ENCODE data around the gene DHX15. TPM values are rescaled to one million over a fixed set of nuclear protein-coding genes. Genes with fewer than 3 reads are reported as not detected.

The DHX15 gene
- total RNA-seq, 1 experiment from 2014 or later, result 240 TPM

DNA sequence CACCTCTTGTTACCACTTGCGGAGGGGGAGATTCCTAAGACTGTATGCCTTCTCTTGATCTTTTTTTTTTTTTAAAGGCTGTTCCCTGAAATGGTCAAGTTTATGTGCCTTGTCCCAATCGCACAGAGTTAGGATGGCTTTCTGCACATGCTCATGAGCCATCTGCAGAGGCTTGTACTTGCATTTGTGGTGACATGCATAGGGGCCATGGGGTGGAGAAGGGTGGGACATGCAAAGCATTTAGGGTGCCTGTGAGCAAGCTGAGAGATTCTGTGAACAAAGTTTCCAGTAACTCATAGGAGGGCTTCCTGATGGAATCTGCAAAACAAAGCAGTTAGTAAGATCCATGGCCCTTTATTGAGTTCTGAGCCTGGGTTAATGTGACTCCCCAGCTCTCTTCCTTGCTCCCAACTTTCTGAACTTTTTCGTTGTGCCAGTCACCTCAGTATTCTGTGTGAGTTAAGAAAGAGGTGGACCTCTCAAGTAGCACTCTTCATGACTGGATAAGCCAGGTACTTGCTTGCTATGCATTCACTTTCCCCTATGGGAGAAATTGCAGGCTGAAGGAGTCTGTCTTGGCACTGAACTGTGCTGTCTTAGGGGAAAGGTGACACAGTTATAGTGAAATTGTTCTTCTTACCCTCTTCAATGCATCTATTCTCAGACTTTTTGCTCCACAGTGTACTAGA lies 37.9 kb upstream of the DHX15 start (continued):
- TF ChIP-seq, protein P1, sequence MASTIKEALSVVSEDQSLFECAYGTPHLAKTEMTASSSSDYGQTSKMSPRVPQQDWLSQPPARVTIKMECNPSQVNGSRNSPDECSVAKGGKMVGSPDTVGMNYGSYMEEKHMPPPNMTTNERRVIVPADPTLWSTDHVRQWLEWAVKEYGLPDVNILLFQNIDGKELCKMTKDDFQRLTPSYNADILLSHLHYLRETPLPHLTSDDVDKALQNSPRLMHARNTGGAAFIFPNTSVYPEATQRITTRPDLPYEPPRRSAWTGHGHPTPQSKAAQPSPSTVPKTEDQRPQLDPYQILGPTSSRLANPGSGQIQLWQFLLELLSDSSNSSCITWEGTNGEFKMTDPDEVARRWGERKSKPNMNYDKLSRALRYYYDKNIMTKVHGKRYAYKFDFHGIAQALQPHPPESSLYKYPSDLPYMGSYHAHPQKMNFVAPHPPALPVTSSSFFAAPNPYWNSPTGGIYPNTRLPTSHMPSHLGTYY (CRISPR knock-in tag; IDR thresholded peaks at IDR 0.05), result no peak
- TF ChIP-seq, protein P2, sequence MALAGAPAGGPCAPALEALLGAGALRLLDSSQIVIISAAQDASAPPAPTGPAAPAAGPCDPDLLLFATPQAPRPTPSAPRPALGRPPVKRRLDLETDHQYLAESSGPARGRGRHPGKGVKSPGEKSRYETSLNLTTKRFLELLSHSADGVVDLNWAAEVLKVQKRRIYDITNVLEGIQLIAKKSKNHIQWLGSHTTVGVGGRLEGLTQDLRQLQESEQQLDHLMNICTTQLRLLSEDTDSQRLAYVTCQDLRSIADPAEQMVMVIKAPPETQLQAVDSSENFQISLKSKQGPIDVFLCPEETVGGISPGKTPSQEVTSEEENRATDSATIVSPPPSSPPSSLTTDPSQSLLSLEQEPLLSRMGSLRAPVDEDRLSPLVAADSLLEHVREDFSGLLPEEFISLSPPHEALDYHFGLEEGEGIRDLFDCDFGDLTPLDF (CRISPR knock-in tag; IDR thresholded peaks at IDR 0.05), result no peak
- TF ChIP-seq FOXK1 (CRISPR knock-in tag; IDR thresholded peaks at IDR 0.05), result no peak
- TF ChIP-seq SOX15 (CRISPR knock-in tag; IDR thresholded peaks at IDR 0.05), result no peak
- TF ChIP-seq, protein P3, sequence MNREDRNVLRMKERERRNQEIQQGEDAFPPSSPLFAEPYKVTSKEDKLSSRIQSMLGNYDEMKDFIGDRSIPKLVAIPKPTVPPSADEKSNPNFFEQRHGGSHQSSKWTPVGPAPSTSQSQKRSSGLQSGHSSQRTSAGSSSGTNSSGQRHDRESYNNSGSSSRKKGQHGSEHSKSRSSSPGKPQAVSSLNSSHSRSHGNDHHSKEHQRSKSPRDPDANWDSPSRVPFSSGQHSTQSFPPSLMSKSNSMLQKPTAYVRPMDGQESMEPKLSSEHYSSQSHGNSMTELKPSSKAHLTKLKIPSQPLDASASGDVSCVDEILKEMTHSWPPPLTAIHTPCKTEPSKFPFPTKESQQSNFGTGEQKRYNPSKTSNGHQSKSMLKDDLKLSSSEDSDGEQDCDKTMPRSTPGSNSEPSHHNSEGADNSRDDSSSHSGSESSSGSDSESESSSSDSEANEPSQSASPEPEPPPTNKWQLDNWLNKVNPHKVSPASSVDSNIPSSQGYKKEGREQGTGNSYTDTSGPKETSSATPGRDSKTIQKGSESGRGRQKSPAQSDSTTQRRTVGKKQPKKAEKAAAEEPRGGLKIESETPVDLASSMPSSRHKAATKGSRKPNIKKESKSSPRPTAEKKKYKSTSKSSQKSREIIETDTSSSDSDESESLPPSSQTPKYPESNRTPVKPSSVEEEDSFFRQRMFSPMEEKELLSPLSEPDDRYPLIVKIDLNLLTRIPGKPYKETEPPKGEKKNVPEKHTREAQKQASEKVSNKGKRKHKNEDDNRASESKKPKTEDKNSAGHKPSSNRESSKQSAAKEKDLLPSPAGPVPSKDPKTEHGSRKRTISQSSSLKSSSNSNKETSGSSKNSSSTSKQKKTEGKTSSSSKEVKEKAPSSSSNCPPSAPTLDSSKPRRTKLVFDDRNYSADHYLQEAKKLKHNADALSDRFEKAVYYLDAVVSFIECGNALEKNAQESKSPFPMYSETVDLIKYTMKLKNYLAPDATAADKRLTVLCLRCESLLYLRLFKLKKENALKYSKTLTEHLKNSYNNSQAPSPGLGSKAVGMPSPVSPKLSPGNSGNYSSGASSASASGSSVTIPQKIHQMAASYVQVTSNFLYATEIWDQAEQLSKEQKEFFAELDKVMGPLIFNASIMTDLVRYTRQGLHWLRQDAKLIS (CRISPR knock-in tag; IDR thresholded peaks at IDR 0.05; ENCODE audit: borderline replicate concordance), result no peak

DNA sequence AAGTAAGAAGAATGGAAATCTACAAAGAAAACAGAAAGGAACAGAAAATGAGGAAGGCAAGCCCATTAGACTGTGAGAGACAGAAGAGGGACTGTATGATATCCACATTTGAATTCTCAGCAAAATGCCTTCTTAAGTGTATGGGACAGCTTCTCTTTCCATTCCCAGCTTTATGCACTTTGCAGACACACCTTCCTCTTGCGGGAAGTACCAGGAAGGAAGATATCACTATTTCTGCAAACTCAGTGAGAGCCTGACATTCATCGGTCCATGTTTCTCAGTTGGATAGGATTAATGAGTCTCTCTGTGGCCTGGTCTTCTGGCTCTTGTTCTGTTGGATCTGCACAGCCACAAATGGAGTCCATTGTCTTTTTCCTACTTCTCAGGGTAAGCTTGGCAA lies 31.6 kb upstream of the DHX15 start:
- no peak overlapping the region for H3K27ac Mint-ChIP-seq
- DNase-seq (ENCODE audit: low spot score), result no peak
- no peaks in the 10 kb centered on the region for H3K27me3 Mint-ChIP-seq (ENCODE audit: low read depth)
- no peaks in the 10 kb centered on the region for H3K4me1 Mint-ChIP-seq
- no peak overlapping the region for H3K4me3 Mint-ChIP-seq
- peaks cover 11% of the 10 kb centered on the region for H3K36me3 Mint-ChIP-seq
- TF ChIP-seq ZNF416 (CRISPR knock-in tag; IDR thresholded peaks at IDR 0.05) (no peak), TCF7 (CRISPR knock-in tag; IDR thresholded peaks at IDR 0.05; ENCODE audit: low read depth) (no peak), RORB (CRISPR knock-in tag; IDR thresholded peaks at IDR 0.05) (no peak)
- no peak for ATAC-seq
- POLR2A ChIA-PET, result no interaction called here
- peaks cover 20% of the 10 kb centered on the region for H3K9me3 Mint-ChIP-seq
- CTCF ChIA-PET, result interaction anchor here (0.6 kb wide), 1 partner anchor 841 kb away, joined by 4 read pairs; no protein-coding TSS in a partner anchor

DNA sequence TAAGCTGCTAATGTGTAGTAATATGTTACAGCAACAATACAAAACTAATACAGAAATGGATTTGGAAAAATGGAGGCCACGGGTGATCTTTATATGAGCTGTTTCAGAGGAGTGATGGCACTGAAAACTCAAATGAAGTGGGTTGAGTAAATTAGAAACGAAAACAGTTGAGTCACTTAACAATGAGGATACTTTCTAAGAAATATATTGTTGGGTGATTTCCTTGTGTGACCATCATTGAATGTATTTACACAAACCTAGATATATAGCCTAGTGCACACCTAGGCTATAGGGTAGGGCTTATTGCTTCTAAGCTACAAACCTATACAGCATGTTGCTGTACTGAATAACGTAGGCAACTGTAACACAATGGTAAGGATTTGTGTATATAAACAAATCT lies 30.5 kb upstream of the DHX15 start:
- no peaks in the 10 kb centered on the region for H3K4me1 Mint-ChIP-seq
- DNase-seq (ENCODE audit: low spot score) (no peak), ATAC-seq (no peak)
- H3K27me3 Mint-ChIP-seq (ENCODE audit: low read depth), result no peaks in the 10 kb centered on the region
- ChIA-PET POLR2A (no interaction called here), CTCF (no interaction called here)
- no peak overlapping the region for H3K27ac Mint-ChIP-seq
- TF ChIP-seq ZNF416 (CRISPR knock-in tag; IDR thresholded peaks at IDR 0.05), result no peak
- TF ChIP-seq, protein P4, sequence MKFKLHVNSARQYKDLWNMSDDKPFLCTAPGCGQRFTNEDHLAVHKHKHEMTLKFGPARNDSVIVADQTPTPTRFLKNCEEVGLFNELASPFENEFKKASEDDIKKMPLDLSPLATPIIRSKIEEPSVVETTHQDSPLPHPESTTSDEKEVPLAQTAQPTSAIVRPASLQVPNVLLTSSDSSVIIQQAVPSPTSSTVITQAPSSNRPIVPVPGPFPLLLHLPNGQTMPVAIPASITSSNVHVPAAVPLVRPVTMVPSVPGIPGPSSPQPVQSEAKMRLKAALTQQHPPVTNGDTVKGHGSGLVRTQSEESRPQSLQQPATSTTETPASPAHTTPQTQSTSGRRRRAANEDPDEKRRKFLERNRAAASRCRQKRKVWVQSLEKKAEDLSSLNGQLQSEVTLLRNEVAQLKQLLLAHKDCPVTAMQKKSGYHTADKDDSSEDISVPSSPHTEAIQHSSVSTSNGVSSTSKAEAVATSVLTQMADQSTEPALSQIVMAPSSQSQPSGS (CRISPR knock-in tag; IDR thresholded peaks at IDR 0.05; ENCODE audit: borderline replicate concordance, low read depth), result no peak
- TF ChIP-seq, protein P5, sequence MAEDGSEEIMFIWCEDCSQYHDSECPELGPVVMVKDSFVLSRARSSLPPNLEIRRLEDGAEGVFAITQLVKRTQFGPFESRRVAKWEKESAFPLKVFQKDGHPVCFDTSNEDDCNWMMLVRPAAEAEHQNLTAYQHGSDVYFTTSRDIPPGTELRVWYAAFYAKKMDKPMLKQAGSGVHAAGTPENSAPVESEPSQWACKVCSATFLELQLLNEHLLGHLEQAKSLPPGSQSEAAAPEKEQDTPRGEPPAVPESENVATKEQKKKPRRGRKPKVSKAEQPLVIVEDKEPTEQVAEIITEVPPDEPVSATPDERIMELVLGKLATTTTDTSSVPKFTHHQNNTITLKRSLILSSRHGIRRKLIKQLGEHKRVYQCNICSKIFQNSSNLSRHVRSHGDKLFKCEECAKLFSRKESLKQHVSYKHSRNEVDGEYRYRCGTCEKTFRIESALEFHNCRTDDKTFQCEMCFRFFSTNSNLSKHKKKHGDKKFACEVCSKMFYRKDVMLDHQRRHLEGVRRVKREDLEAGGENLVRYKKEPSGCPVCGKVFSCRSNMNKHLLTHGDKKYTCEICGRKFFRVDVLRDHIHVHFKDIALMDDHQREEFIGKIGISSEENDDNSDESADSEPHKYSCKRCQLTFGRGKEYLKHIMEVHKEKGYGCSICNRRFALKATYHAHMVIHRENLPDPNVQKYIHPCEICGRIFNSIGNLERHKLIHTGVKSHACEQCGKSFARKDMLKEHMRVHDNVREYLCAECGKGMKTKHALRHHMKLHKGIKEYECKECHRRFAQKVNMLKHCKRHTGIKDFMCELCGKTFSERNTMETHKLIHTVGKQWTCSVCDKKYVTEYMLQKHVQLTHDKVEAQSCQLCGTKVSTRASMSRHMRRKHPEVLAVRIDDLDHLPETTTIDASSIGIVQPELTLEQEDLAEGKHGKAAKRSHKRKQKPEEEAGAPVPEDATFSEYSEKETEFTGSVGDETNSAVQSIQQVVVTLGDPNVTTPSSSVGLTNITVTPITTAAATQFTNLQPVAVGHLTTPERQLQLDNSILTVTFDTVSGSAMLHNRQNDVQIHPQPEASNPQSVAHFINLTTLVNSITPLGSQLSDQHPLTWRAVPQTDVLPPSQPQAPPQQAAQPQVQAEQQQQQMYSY (CRISPR knock-in tag; IDR thresholded peaks at IDR 0.05), result no peak
- TF ChIP-seq TCF7 (CRISPR knock-in tag; IDR thresholded peaks at IDR 0.05; ENCODE audit: low read depth), result no peak
- TF ChIP-seq, protein P6, sequence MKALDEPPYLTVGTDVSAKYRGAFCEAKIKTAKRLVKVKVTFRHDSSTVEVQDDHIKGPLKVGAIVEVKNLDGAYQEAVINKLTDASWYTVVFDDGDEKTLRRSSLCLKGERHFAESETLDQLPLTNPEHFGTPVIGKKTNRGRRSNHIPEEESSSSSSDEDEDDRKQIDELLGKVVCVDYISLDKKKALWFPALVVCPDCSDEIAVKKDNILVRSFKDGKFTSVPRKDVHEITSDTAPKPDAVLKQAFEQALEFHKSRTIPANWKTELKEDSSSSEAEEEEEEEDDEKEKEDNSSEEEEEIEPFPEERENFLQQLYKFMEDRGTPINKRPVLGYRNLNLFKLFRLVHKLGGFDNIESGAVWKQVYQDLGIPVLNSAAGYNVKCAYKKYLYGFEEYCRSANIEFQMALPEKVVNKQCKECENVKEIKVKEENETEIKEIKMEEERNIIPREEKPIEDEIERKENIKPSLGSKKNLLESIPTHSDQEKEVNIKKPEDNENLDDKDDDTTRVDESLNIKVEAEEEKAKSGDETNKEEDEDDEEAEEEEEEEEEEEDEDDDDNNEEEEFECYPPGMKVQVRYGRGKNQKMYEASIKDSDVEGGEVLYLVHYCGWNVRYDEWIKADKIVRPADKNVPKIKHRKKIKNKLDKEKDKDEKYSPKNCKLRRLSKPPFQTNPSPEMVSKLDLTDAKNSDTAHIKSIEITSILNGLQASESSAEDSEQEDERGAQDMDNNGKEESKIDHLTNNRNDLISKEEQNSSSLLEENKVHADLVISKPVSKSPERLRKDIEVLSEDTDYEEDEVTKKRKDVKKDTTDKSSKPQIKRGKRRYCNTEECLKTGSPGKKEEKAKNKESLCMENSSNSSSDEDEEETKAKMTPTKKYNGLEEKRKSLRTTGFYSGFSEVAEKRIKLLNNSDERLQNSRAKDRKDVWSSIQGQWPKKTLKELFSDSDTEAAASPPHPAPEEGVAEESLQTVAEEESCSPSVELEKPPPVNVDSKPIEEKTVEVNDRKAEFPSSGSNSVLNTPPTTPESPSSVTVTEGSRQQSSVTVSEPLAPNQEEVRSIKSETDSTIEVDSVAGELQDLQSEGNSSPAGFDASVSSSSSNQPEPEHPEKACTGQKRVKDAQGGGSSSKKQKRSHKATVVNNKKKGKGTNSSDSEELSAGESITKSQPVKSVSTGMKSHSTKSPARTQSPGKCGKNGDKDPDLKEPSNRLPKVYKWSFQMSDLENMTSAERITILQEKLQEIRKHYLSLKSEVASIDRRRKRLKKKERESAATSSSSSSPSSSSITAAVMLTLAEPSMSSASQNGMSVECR (CRISPR knock-in tag; IDR thresholded peaks at IDR 0.05; ENCODE audit: borderline replicate concordance), result no peak
- no peak for TF ChIP-seq GTF2I (CRISPR knock-in tag; conservative IDR thresholded peaks at IDR 0.05)
- TF ChIP-seq, protein P7, sequence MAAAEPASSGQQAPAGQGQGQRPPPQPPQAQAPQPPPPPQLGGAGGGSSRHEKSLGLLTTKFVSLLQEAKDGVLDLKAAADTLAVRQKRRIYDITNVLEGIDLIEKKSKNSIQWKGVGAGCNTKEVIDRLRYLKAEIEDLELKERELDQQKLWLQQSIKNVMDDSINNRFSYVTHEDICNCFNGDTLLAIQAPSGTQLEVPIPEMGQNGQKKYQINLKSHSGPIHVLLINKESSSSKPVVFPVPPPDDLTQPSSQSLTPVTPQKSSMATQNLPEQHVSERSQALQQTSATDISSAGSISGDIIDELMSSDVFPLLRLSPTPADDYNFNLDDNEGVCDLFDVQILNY (CRISPR knock-in tag; IDR thresholded peaks at IDR 0.05), result no peak
- H3K4me3 Mint-ChIP-seq, result no peak overlapping the region
- peaks cover 12% of the 10 kb centered on the region for H3K9me3 Mint-ChIP-seq
- H3K36me3 Mint-ChIP-seq, result peaks cover 5% of the 10 kb centered on the region; the same call in 1 of the 2 replicates
